OCI-LY7 (cell line): ENCODE data around the gene PABPN1L. TPM values are rescaled to one million over a fixed set of nuclear protein-coding genes. Genes with fewer than 3 reads are reported as not detected.

ENCODE experiments used
- BruUV-seq: library from RNA; stranded (reverse); fragments of 400-500 nt; replicated peaks from 2 replicates; lab custom pipeline; 2021; lab: Mats Ljungman, UMichigan
- CTCF ChIA-PET: fragments of 300-600 bp; sonication (Branson Sonifier 250); formaldehyde crosslinking; loops from one replicate; lab custom pipeline; 2022; ENCODE audit warnings: antibody characterized with exemption; ENCODE audit not compliant: unreplicated experiment; lab: Charles Lee
- POLR2A ChIA-PET: fragments of 300-600 bp; sonication (Branson Sonifier 250); formaldehyde crosslinking; loops from one replicate; lab custom pipeline; 2022; ENCODE audit warnings: antibody characterized with exemption; lab: Charles Lee
- DNase-seq: peaks from one replicate; pipeline ENCODE4 v3.0.0-alpha.2; 2015; ENCODE audit warnings: low spot score
- H2AFZ ChIP-seq: fragments of 200-600 bp; sonication (generic), shearing (Covaris generic); 2 replicates; pipeline ENCODE4 v1.6.1; 2014; ENCODE audit warnings: mild to moderate bottlenecking, antibody characterized with exemption, low read length, moderate library complexity
- H3K27ac ChIP-seq: fragments of 200-600 bp; sonication (generic); 2 replicates; pipeline ENCODE4 v1.5.1; 2014; ENCODE audit warnings: mixed run types, low read depth, mild to moderate bottlenecking, moderate library complexity, low read length, inconsistent platforms; ENCODE audit not compliant: poor library complexity, severe bottlenecking
- H3K36me3 ChIP-seq: fragments of 200-600 bp; sonication (generic); 2 replicates; pipeline ENCODE4 v1.6.1; 2014; ENCODE audit warnings: mild to moderate bottlenecking, antibody characterized with exemption, low read length, moderate library complexity, mixed read lengths; ENCODE audit not compliant: insufficient read depth
- H3K4me1 ChIP-seq: fragments of 200-600 bp; sonication (generic); 2 replicates; pipeline ENCODE4 v1.5.1; 2014; ENCODE audit warnings: mild to moderate bottlenecking, low read length; ENCODE audit not compliant: insufficient read depth, poor library complexity, severe bottlenecking
- H3K4me2 ChIP-seq: fragments of 200-600 bp; sonication (generic); 2 replicates; pipeline ENCODE4 v1.6.1; 2014; ENCODE audit warnings: mild to moderate bottlenecking, low read length
- H3K4me3 ChIP-seq: fragments of 200-600 bp; sonication (generic); 2 replicates; pipeline ENCODE4 v1.5.1; 2014; ENCODE audit warnings: mild to moderate bottlenecking, low read depth, low read length; ENCODE audit not compliant: poor library complexity, severe bottlenecking
- H3K79me2 ChIP-seq: fragments of 200-600 bp; sonication (generic); 2 replicates; pipeline ENCODE4 v1.6.1; 2016; ENCODE audit warnings: low read depth, mild to moderate bottlenecking, low read length, moderate library complexity, mixed read lengths; ENCODE audit not compliant: insufficient read depth
- H3K9me2 ChIP-seq: fragments of 200-600 bp; sonication (generic); 2 replicates; pipeline ENCODE4 v1.6.1; 2016; ENCODE audit warnings: mild to moderate bottlenecking, low read length, mixed read lengths; ENCODE audit not compliant: insufficient read depth
- H3K9me3 ChIP-seq: fragments of 200-600 bp; sonication (generic); 2 replicates; pipeline ENCODE4 v1.6.1; 2014; ENCODE audit warnings: mild to moderate bottlenecking, mixed run types, low read length, mixed read lengths
- H4K20me1 ChIP-seq: fragments of 200-600 bp; sonication (generic); 2 replicates; pipeline ENCODE4 v1.6.1; 2014; ENCODE audit warnings: mild to moderate bottlenecking, antibody characterized with exemption, low read length, moderate library complexity, mixed read lengths; ENCODE audit not compliant: insufficient read depth
- EZH2phosphoT487 ChIP-seq: fragments of 200-600 bp; sonication (generic); IDR thresholded peaks from 2 replicates; pipeline ENCODE4 v1.6.1; 2018; ENCODE audit warnings: low read depth, borderline replicate concordance, mild to moderate bottlenecking, mixed run types, antibody characterized with exemption, low read length, moderate library complexity, mixed read lengths
- intact Hi-C: fragments of 100-400 bp; cut with micrococcal nuclease; formaldehyde crosslinking; loops from one replicate; pipeline ENCODE4 v1.10.0; 2022; ENCODE audit not compliant: unreplicated experiment
- total RNA-seq, 2 experiments: library from RNA; depleted of rRNA in 1 of 2; stranded (reverse); fragments of >200 nt in 1 of 2; shearing (Covaris generic) in 1 of 2; gene quantifications; 2 replicates each; pipeline ENCODE4 v1.2.3, GENCODE V29; 2014 to 2022
- TF ChIP-seq, protein P1 (sequence below): fragments of 200-600 bp; sonication (generic); conservative IDR thresholded peaks from 2 replicates; pipeline ENCODE4 v1.5.1; 2014; ENCODE audit warnings: mild to moderate bottlenecking, antibody characterized with exemption, low read length, moderate library complexity, mixed read lengths

Gene PABPN1L
- total RNA-seq, 2 experiments from 2014 or later = 0.38 TPM; not detected in 1

DNA sequence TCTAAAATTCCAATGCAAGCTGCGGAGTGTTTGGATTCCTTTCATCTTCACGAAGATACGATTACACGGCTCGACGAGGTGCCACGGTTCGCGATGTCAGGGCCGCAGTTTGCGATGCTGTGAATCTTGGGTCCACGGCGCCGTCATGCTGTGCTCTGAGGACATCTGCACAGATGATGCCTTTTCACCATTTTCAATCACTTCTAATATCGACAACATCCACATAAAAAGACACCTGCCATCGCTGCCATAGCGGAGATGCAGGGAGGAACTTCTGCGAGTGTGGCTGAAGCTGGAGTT, 47.9 kb downstream of the PABPN1L start:
- H2AFZ ChIP-seq = no peak overlapping the region

DNA sequence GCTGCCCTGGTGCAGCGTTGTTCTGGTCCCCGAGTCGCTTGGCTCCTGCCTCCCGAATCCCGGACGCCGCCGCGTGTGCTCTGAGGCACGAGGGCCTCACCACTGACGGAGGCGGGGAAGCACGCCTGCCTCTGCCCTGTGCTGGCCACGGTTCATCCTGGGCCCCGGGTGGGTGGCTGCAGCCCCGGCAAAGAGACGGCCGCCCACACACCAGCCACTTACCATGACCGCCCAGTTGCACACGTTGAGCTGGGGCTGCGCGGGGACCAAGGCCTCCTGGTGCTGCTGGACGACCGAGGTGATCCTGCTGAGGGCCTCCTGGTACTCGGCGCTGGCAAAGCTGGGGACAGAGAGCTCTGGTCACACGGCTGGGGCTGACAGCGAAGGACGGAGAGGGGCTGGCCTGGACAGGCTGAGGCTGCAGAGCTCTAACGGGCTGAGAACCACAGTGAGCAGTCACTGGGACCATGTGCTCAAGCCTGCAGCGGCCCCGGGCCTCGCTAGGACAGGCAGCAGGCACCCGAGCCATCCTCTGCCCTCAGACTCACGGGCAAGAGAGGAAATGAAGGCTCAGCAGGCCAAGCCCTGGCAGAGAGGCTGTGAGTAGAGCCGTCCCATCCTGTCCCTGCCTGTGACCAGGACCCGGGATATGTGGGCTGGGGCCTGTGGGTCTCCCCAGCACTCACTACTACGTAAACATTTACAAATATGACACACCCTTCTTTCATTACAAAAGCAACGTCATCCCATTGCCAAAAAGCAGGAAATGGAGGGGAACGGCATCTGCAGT, 48.5 kb downstream of the PABPN1L start:
- intact Hi-C loops = loop anchor here (10.0 kb wide), 1 partner anchor 277 kb away; the partner anchor contains the start of gene ACSF3
- CTCF ChIA-PET = no interaction called here

More for the DNA sequence above, 47.9 kb downstream of the PABPN1L start:
- no TSS peak for BruUV-seq
- H3K4me1 ChIP-seq = no peaks in the 10 kb centered on the region
- no peak for DNase-seq
- TF ChIP-seq EZH2phosphoT487 = no peak
- TF ChIP-seq, protein P1, sequence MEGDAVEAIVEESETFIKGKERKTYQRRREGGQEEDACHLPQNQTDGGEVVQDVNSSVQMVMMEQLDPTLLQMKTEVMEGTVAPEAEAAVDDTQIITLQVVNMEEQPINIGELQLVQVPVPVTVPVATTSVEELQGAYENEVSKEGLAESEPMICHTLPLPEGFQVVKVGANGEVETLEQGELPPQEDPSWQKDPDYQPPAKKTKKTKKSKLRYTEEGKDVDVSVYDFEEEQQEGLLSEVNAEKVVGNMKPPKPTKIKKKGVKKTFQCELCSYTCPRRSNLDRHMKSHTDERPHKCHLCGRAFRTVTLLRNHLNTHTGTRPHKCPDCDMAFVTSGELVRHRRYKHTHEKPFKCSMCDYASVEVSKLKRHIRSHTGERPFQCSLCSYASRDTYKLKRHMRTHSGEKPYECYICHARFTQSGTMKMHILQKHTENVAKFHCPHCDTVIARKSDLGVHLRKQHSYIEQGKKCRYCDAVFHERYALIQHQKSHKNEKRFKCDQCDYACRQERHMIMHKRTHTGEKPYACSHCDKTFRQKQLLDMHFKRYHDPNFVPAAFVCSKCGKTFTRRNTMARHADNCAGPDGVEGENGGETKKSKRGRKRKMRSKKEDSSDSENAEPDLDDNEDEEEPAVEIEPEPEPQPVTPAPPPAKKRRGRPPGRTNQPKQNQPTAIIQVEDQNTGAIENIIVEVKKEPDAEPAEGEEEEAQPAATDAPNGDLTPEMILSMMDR = no peak
- no peaks in the 10 kb centered on the region for H4K20me1 ChIP-seq
- ChIA-PET CTCF (no interaction called here), POLR2A (no interaction called here)
- H3K27ac ChIP-seq = no peak overlapping the region
- H3K4me3 ChIP-seq = no peak overlapping the region
- intact Hi-C loops = loop anchor here (10.0 kb wide), 1 partner anchor 276 kb away; the partner anchor contains the start of gene ACSF3
- no peaks in the 10 kb centered on the region for H3K79me2 ChIP-seq
- no peaks in the 10 kb centered on the region for H3K36me3 ChIP-seq
- no peak overlapping the region for H3K4me2 ChIP-seq
- H3K9me3 ChIP-seq = no peaks in the 10 kb centered on the region
- no peaks in the 10 kb centered on the region for H3K9me2 ChIP-seq

More for the DNA sequence above, 48.5 kb downstream of the PABPN1L start:
- no peaks in the 10 kb centered on the region for H4K20me1 ChIP-seq
- H3K27ac ChIP-seq = no peak overlapping the region
- H3K4me1 ChIP-seq = no peaks in the 10 kb centered on the region
- no TSS peak for BruUV-seq
- TF ChIP-seq EZH2phosphoT487 = no peak
- TF ChIP-seq, protein P1 = no peak
- no peaks in the 10 kb centered on the region for H3K9me2 ChIP-seq
- POLR2A ChIA-PET = no interaction called here
- no peak overlapping the region for H2AFZ ChIP-seq
- H3K36me3 ChIP-seq = no peaks in the 10 kb centered on the region
- DNase-seq = no peak
- no peaks in the 10 kb centered on the region for H3K79me2 ChIP-seq
- no peak overlapping the region for H3K4me2 ChIP-seq
- no peak overlapping the region for H3K4me3 ChIP-seq
- no peaks in the 10 kb centered on the region for H3K9me3 ChIP-seq
